ENCODE measurements around the gene TAX1BP1. TPM values are rescaled to one million over a fixed set of nuclear protein-coding genes. Genes with fewer than 3 reads are reported as not detected.

Gene TAX1BP1
- total RNA-seq, 1 donor = 112 TPM

DNA sequence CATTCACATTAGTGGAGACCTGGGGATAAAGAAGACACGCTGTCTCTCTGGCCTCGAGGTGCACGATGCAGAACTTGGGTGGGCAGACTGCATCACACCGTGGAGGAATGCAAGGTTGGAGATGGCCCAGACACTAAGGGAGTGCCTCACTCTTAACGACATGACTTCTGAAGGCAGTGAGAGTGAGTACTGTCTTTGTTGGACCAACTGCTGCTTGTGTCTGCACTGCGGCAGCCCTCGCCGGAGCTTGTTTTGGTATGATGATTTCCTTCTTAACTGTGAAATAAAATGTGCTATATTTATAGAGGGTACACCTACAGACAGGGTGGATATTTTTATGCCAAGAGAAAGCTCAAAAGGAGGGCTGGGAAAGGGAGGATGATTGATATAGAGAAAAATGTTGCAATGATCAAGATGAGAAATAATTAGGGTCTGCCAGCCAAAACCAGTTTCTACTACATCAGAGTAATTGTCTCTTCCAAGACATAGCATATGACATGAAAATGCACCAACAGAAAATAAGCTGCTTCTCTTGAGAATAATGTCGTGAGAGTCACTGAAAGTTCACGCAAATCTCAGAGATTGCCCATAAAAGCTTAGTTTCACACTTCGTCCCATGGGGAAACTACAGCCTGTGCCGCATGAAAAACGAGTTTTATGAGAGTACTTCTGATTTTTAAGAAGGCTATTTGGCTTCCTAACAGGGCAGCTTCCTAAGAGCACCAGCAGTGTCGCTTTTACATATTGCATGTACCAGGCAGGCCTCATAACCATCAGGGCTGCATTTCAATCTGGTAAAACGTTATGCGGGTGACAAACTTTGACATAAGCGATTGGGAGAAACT lies 127.1 kb downstream of the TAX1BP1 start:
- H3K27ac ChIP-seq (ENCODE audit: low read depth, low read length) = no peak overlapping the region
- H2AFZ ChIP-seq (ENCODE audit: low read length) = no peak overlapping the region
- H3K4me1 ChIP-seq (ENCODE audit: insufficient read depth, low read length) = peaks cover 3% of the 10 kb centered on the region
- TF ChIP-seq, protein P1, sequence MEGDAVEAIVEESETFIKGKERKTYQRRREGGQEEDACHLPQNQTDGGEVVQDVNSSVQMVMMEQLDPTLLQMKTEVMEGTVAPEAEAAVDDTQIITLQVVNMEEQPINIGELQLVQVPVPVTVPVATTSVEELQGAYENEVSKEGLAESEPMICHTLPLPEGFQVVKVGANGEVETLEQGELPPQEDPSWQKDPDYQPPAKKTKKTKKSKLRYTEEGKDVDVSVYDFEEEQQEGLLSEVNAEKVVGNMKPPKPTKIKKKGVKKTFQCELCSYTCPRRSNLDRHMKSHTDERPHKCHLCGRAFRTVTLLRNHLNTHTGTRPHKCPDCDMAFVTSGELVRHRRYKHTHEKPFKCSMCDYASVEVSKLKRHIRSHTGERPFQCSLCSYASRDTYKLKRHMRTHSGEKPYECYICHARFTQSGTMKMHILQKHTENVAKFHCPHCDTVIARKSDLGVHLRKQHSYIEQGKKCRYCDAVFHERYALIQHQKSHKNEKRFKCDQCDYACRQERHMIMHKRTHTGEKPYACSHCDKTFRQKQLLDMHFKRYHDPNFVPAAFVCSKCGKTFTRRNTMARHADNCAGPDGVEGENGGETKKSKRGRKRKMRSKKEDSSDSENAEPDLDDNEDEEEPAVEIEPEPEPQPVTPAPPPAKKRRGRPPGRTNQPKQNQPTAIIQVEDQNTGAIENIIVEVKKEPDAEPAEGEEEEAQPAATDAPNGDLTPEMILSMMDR (IDR thresholded peaks at IDR 0.05; ENCODE audit: extremely low read depth, low read depth, low read length) = no peak
- no peaks in the 10 kb centered on the region for H3K27me3 ChIP-seq (ENCODE audit: insufficient read depth, low read length)
- no peaks in the 10 kb centered on the region for H3K9me3 ChIP-seq (ENCODE audit: low read depth, low read length)
- no peak overlapping the region for H3K4me2 ChIP-seq (ENCODE audit: insufficient read depth, low read length)
- H3K36me3 ChIP-seq (ENCODE audit: insufficient read depth, low read length) = no peaks in the 10 kb centered on the region
- H3K79me2 ChIP-seq (ENCODE audit: insufficient read depth, low read length) = no peaks in the 10 kb centered on the region
- no peak overlapping the region for H3K4me3 ChIP-seq (ENCODE audit: insufficient read depth, low read length)
- no peaks in the 10 kb centered on the region for H4K20me1 ChIP-seq (ENCODE audit: insufficient read depth, low read length)
- no peak for DNase-seq (ENCODE audit: insufficient read length, low spot score, missing footprints)

DNA sequence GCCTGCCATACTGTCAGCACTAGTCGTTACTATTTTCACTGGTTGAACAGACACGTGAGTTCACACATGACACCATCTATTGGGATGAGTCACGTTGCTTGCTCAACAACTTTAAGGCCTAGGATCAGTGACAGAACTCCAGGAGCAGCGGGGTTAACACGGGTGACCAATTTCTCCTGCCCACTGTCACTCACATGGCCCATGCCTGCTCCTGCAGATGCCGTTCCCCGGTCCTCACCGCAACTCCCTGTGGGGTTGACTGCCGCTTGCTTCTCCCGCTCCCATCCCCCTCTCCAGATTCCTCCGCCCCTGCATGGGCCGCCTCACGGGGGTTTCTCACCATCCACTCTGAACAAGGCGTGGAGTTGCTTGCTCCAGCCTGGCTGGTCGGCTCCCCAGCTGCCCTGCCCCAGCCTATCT lies 128.2 kb downstream of the TAX1BP1 start:
- Histone ChIP-seq H3K27ac (ENCODE audit: low read depth, low read length) (no peak overlapping the region), H3K27me3 (ENCODE audit: insufficient read depth, low read length) (no peaks in the 10 kb centered on the region), H3K4me2 (ENCODE audit: insufficient read depth, low read length) (no peak overlapping the region), H2AFZ (ENCODE audit: low read length) (no peak overlapping the region), H4K20me1 (ENCODE audit: insufficient read depth, low read length) (no peaks in the 10 kb centered on the region), H3K4me1 (ENCODE audit: insufficient read depth, low read length) (peaks cover 3% of the 10 kb centered on the region), H3K36me3 (ENCODE audit: insufficient read depth, low read length) (no peaks in the 10 kb centered on the region), H3K9me3 (ENCODE audit: low read depth, low read length) (no peaks in the 10 kb centered on the region), H3K4me3 (ENCODE audit: insufficient read depth, low read length) (no peak overlapping the region), H3K79me2 (ENCODE audit: insufficient read depth, low read length) (no peaks in the 10 kb centered on the region)
- no peak for DNase-seq (ENCODE audit: insufficient read length, low spot score, missing footprints)
- TF ChIP-seq, protein P1 (IDR thresholded peaks at IDR 0.05; ENCODE audit: extremely low read depth, low read depth, low read length) = no peak

DNA sequence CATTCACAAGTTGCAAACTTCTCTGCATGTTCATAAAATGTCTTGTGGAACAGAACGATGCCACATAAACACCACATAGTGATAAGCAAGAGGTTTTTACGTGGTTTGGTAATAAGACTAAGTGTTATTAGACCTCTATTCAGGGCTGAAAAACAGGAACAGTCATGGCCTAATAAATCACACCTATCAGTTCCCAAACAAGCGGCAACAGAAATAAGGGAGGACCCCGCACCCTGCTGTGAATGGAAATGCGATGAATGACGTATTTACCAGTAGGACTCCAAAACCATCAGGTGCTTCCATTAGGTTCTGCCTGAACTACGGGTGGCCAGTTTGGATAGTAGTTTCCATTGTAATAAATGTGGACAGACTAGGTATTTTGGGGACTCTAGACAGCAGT lies 129.1 kb downstream of the TAX1BP1 start:
- Histone ChIP-seq H3K27me3 (ENCODE audit: insufficient read depth, low read length) (no peaks in the 10 kb centered on the region), H3K4me1 (ENCODE audit: insufficient read depth, low read length) (peaks cover 6% of the 10 kb centered on the region), H3K4me2 (ENCODE audit: insufficient read depth, low read length) (no peak overlapping the region), H3K9me3 (ENCODE audit: low read depth, low read length) (no peaks in the 10 kb centered on the region), H3K79me2 (ENCODE audit: insufficient read depth, low read length) (no peaks in the 10 kb centered on the region), H3K4me3 (ENCODE audit: insufficient read depth, low read length) (no peak overlapping the region), H2AFZ (ENCODE audit: low read length) (no peak overlapping the region), H3K36me3 (ENCODE audit: insufficient read depth, low read length) (no peaks in the 10 kb centered on the region), H3K27ac (ENCODE audit: low read depth, low read length) (no peak overlapping the region), H4K20me1 (ENCODE audit: insufficient read depth, low read length) (no peaks in the 10 kb centered on the region)
- TF ChIP-seq, protein P1 (IDR thresholded peaks at IDR 0.05; ENCODE audit: extremely low read depth, low read depth, low read length) = no peak
- no peak for DNase-seq (ENCODE audit: insufficient read length, low spot score, missing footprints)

DNA sequence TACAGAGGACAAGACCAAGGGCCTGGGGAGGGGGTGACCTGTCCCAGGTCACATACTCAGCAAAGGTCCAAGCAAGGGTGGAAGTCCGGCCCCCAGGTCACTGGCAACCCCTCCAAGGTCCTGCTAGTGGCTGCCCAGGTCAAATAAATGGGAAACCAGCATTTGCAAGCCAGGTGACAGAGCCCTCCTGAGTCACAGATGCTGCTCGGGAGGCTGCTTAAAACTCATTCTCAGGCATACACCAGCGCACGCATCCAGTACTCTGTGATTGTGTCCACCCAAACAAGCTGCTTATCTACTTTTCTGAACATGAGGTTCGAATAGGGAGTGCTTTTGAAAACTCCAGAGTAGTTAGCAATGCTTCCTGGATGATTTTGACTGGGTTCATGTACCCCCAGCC lies 130.6 kb downstream of the TAX1BP1 start:
- H4K20me1 ChIP-seq (ENCODE audit: insufficient read depth, low read length) = peaks cover 7% of the 10 kb centered on the region
- TF ChIP-seq, protein P1 (IDR thresholded peaks at IDR 0.05; ENCODE audit: extremely low read depth, low read depth, low read length) = no peak
- H3K27me3 ChIP-seq (ENCODE audit: insufficient read depth, low read length) = no peaks in the 10 kb centered on the region
- no peaks in the 10 kb centered on the region for H3K79me2 ChIP-seq (ENCODE audit: insufficient read depth, low read length)
- no peak overlapping the region for H3K4me3 ChIP-seq (ENCODE audit: insufficient read depth, low read length)
- no peaks in the 10 kb centered on the region for H3K9me3 ChIP-seq (ENCODE audit: low read depth, low read length)
- no peak overlapping the region for H3K4me2 ChIP-seq (ENCODE audit: insufficient read depth, low read length)
- no peak overlapping the region for H2AFZ ChIP-seq (ENCODE audit: low read length)
- no peak for DNase-seq (ENCODE audit: insufficient read length, low spot score, missing footprints)
- no peak overlapping the region for H3K27ac ChIP-seq (ENCODE audit: low read depth, low read length)
- peaks cover 9% of the 10 kb centered on the region for H3K4me1 ChIP-seq (ENCODE audit: insufficient read depth, low read length)
- no peaks in the 10 kb centered on the region for H3K36me3 ChIP-seq (ENCODE audit: insufficient read depth, low read length)

All from osteoblast (primary cell).